ENCODE data around the gene FREM2.
A peak's percentile ranks its signal among the peaks of the same experiment; 100 is the strongest.

Gene FREM2

DNA sequence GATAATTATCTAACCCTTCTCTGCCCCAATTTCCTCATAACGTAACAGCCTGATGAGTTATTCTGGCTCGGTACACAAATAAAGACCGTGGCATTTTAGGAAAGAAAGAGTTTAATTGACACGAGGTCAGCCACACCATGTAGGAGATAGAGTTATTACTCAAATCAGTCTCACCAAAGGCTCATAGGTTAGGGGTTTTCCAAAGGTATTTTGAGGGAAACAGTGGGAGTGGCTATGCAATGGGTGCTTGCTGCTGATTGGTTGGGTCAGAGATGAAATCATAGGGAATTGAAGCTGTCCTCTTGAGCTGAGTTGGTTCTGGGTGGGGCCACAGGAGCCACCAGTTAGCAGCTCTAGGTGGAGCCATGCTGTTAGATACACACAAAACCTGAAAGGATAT, 137.5 kb downstream of the FREM2 start:
- DNase-seq (ENCODE audit: low spot score), result no peak

DNA sequence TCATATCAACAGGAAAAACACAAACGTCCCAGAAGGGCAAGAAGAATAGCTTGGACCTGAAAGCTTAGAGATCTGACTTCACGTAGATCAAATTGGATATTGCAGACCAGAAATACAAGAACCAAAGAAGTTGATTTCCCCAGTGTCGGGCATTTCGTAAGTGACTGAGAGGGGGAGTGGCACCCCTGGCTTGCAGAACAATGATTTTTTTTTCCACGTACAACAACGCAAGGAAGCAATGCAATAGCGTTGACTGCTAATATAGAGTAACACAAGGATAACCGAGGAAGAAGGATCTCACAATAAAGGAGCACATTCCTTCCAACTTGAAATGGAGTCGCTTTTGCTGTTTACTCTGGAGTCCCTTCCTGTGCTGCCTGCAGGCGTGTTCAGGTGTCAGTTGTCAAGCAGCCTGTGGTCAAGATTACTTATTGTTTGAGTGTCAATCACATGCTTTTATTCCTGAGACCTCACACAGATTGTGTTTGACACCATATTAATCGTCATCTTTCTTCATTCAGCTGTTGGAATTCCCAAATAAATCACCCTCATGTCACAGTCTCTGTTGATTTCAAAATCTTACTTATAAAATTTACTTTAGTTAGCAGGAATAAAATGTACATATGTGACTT, 139.4 kb downstream of the FREM2 start:
- DNase-seq (ENCODE audit: low spot score), result no peak

DNA sequence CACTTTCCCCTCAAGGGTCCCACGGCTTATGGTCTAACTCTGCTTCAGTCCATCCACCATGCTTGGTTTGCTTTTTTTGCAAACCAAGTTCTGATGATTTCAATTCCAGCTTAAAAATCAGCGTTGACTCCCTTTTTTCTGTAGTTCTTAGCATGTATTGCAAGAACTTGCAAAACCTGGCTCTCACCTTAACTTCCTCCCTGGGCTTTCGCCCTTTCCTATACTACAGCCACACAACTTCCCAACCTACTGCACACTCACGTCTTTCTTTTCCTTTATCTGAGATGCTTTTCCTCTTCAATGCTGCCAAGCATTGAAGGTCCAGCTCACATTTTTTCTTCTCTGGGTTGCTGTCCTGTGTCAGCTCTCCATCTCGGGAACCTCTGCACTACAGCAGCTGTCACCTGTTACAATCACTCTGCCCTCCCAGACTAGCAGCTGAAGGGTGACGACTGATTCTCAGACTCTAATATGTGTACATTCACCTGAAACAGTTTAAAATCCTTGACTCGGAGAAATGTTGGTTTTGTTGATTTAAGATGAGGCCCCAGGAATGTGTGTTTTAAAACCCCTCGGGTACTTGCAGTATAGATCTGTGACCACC, 143.7 kb downstream of the FREM2 start:
- no peak for DNase-seq (ENCODE audit: low spot score)

DNA sequence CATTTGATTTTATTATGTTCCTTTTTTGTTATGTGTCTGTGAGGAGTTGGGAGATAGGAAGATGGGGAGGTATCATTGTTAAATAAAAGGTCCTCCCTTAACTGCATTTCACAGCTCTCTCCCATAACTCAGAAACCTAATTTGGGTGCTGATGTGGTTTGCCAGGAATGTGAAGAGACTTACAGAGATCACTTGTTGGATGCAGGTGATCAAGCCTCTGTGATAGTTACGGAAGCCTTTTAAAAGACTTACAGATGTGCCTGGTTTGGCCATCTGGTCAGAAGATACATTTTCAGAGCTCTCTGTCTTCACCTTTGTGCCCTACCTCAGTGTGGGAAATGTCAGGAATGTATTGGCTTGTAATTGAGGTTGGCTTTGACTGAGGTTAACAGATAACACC, 157.7 kb downstream of the FREM2 start:
- no peak for DNase-seq (ENCODE audit: low spot score)

DNA sequence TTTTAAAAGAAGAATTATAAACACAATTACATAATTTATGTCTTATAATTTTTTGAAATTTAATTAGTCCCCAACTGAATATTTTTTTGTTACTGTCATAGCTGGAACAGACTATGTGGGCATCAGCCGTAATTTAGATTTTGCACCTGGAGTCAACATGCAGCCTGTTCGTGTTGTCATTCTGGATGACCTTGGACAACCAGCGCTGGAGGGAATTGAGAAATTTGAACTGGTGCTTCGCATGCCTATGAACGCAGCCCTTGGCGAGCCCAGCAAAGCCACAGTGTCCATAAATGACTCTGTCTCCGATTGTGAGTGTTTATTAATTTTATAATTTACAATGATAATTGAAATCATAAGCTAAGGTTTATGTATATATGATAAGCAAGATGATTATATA, 161.5 kb downstream of the FREM2 start:
- no peak for DNase-seq (ENCODE audit: low spot score)

DNA sequence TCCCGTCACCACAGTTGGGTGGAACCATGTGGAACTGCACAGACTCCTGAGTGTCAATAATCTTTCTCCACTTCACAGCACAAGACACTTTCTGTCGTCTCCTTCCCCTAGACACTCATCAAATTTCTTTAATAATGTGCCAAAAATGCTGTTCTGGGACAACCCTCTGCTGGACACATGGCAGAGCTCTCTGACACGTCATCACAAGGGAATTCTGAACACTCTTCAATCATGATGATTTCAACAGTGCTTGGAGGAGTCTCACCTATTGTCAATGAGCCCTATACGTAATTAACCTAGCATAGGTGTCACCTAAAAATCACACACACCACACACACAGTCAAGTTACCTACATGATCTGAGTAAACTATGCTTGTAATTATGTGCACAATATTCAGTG, 162.4 kb downstream of the FREM2 start:
- DNase-seq (ENCODE audit: low spot score), result no peak

DNA sequence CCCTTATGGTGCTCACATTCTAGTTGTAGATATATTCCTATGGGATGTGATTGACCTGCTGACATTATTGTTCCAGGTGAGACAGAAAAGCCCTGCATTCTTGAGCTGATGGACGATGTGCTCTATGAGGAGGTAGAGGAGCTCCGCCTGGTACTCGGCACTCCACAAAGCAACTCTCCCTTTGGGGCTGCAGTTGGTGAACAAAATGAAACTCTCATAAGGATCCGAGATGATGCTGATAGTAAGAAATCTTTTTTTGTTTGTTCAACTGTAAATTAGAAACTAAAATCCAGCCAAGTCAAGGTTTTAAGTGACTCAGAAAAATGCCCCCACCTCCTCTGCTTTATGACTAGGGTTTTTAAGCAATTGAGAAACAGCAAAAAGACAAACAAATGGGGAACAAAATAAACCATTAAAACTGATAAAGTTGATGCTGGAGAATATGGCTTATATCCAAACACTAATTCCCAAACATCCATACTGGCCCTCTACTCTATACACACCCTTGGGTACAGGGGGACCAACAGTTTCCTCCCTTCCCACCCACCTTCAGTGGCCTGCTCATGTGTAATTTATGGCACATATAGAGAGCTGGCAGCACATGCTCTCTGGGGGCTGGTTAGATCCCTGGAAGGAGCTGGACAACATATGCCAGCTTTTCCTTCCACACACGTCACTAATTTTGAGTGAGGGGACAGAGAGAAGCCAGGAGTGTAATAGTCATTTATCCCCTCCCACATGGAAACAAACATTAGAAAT, 164.2 kb downstream of the FREM2 start:
- DNase-seq (ENCODE audit: low spot score), result no peak

DNA sequence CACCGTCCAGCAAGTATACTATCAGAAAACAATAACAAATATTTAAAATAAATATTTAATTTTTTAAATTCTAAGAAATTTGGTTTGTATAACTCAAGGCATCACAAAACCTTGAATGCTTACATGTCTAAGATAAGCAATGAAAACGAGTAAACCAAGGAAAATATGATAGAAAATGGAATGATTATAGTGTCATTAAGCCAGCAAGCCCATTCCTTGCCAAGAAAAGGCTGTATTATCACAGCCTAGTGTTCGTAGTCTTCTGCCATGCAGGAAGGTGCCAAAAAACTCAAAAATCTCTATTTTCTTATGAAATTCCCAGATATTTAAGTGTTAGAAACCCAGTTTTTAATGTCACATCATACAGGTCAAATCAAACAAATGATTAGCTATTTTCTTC, 167.3 kb downstream of the FREM2 start:
- no peak for DNase-seq (ENCODE audit: low spot score)

DNA sequence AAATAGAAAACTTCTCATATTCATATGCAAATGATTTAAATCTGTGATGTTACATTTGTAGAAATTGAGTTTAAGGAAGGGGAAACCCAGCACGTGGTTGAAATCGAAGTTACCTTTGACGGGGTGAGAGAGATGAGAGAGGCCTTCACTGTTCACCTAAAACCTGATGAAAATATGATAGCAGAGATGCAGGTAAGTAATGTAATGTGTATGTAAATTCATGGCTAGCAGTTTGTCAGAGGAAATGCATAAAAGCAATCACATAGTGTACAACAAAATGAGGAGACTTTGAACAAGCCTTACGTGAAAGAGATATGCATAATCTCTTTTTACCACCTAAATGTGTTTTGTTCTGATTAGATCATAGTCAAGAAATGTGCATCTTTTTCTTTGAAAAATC, 169.2 kb downstream of the FREM2 start:
- no peak for DNase-seq (ENCODE audit: low spot score)

DNA sequence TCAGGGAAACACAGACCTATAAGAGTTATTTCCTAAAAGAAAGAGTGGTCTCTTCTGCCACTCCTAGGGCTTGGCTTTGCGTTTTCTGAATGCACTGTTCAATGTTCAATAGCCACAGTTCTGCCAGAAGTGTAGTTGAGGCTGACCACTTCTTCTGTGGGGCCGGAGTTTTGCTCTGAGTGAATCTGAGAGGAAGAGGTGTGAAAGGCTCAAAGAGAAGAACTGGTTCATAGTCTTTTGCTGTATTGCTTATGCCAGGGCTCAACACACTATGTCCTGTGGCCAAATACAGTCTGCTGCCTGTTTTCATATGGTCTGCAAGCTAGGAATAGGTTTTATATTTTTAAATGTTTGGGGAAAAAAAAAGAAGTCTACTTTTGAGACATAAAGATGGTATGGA, 175.6 kb downstream of the FREM2 start:
- no peak for DNase-seq (ENCODE audit: low spot score)

DNA sequence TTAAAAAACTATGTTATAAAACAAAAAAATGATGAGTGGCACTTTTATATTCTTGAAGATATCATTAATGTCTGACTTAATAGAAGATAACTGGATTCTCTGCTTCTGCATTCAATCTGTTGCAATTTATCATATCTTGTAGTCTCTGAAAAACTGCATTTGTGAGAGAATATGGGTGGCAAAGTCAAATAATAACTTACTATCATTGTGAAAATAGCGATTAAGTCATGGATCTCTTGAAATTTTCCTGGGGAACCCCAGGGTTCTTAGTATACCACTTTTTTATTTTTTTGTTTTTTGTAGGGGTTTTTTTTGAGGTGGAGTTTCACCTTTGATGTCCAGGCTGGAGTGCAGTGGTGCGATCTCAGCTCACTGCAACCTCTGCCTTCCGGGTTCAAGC, 176.7 kb downstream of the FREM2 start:
- DNase-seq (ENCODE audit: low spot score), result no peak

DNA sequence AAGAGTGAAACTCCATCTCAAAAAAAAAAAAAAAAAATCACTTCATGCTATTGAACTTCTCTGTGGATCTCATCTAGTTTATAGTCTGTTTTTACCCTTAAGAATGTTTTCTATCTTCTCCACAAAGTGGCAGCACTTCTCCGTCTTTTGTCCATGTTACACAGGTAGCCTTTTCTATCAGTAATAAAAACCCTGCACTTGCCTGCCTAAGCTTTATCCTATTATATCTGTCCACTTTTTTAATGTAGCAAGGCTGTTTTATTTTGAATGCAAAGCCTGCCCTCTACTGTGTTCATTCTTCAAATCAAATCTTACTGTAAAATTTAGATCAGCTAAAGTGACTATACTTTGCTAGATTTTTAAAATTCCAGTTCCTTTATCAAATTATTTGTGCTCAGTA, 179.8 kb downstream of the FREM2 start:
- no peak for DNase-seq (ENCODE audit: low spot score)

DNA sequence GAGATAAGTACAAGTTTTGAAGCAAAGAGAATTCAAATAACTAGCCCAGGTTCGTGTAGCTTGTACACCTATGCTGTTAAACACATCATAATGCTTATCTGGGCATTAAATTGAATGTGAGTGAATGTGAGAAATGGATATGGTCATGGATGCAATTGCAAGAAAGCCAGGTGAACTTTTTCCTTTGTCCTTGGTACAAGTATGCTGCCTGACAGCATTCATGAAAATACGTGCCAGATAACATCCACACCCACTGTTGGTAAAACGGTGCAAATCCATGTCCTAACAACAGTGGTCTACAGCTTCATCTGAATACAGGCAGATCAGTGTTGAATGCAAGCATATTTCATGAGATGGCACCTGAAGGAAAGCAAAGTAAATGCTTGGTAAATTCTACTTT, 181.5 kb downstream of the FREM2 start:
- no peak for DNase-seq (ENCODE audit: low spot score)

DNA sequence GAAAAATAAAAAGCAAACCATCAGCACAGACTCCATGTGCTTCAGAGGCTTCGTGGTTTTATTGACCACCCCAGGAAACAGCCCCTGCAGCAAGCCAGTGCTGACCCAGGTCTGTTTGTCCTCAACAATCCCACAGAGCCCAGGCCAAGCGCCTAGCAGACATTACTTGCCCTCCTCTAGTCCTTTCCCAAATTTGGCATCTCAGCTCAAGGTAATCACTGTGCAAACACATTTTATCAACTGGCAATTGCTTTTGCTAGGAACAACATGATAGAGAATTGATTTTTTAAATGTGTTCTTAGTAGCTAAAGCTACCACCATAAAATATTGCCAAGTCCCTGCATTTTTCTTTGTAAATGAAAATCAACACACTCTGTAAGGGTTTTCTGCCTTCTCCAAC, 182.0 kb downstream of the FREM2 start:
- DNase-seq (ENCODE audit: low spot score), result no peak

DNA sequence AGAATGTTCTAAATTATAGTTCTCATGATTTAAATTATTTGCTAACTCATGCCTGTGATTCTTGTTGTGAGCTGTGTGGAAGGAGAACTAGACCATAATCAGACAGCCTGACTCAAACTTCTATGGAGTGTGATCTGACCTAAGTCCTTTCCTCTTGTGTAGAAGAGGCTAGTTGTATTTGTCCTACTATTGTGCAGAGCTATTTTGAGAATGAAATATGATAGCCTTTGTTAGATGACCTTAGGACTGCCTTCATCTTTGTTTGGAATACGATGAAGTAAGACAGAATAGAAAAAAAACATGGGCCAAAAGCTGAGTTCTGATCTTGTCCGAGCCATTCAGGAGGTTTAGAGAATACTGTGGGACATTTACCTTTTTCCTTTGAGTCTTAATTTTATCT, 184.4 kb downstream of the FREM2 start:
- no peak for DNase-seq (ENCODE audit: low spot score)

DNA sequence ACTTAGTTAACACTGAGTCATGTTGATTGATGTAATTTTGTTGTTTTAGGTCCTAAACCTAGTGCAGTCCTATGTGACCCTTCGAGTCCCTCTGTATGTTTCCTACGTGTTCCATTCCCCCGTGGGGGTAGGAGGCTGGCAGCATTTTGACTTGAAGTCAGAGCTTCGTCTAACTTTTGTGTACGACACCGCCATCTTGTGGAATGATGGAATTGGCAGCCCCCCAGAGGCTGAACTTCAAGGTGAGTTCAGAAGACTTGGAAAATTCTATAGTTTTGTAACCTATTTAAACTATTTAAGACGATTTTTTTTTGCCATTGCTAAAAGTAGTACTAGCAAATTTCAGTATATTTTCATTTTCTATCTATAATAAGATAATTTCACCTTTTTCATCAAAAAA, 185.8 kb downstream of the FREM2 start:
- peak; percentile 61 for DNase-seq (ENCODE audit: low spot score)

DNA sequence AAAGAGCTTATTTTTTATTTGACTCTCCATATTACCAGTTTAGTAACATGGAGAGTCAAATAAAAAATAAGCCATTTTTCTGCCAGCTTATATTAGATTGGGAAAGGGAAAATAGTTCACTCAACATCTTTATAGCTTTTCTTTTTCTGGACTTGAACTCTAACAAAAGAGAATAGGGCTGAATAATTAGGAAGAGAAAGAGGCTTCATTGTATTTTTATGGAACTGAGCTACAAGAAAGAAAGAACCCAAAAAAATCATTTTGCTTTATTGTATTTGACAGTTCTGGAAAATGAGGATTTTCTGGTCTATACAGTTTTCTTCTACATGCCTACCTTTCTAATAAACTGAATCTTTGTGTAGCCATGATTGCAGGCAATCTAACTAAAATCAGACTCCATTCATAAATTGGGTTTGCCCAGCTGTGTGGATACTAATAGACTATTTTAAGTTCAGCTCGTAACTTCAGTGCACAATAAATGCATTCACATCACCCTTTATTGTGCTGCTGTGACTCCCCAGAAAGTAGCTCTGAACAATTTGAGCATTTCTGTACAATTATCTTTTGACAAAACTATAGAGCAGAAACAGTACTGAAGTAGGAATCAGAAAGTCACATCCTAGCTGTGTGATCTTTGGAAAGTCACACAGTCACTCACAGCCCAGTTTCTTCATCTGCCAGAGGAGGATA, 188.5 kb downstream of the FREM2 start:
- DNase-seq (ENCODE audit: low spot score), result no peak

DNA sequence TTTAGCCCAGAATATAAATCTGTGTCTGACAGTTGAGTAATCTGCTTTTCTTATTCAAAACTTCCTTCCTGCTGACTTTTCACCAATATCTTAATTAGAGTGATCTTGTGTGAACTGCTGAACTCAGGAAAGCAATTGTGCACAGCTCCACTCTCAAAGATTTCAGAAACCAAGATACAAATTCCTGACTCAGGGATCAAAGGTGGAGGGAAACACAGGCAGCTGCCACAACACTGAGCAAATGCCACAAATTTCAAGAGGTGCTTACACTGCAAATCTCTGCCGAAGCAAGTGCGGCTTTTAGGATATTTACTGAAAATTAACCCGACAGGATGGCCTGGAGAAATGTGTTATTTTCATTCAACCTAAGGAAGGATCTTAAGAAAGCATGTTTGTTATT, 192.4 kb downstream of the FREM2 start:
- DNase-seq (ENCODE audit: low spot score), result no peak

DNA sequence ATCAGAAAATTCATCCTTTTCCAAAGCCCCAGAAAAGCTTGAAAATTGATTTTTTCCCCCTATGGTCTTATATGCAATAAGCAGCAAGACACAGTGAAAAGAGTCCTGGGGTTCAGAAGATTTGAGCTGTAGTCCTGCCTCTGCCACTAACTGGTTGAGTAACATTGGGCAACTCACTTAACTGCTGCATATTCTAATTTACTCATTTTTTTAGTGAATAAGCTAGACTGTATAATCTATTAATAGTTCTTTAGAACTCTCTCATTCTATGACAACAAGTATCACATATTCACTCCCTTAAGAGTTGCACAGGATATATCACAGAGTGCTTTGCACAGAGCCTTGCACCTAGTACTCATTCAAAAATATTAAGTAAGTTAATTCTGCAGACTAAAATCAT, 192.9 kb downstream of the FREM2 start:
- DNase-seq (ENCODE audit: low spot score), result no peak

DNA sequence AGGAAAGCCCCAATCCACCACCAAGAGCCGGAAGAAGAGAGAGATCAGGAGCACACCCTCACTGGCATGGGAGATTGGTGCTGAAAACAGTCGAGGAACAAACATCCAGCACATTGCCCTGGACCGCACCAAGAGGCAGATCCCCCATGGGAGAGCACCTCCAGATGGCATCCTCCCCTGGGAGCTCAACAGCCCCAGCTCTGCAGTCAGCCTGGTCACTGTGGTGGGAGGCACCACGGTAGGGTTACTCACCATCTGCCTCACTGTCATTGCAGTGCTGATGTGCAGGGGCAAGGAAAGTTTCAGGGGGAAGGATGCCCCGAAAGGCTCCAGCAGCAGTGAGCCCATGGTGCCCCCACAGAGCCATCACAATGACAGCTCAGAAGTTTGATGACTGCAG, 193.5 kb downstream of the FREM2 start:
- no peak for DNase-seq (ENCODE audit: low spot score)

DNA sequence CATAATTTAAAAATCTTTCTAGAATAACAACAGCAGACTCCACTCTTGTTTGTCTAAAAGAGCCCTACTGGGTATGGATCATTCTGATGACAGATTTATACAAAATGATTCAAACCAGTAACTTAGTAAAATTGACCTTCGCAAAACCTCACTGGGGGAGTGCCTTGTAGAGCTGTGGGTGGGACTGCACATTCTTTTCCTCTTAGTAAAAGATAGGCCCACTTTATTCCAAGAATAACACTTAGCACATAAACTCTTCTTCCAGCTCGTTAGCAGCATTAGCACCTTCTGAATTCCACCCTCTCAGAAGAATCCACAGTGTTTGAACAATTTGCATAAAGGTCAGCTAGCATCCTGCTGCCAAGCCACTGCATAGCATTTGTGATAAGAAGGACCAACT, 196.9 kb downstream of the FREM2 start:
- no peak for DNase-seq (ENCODE audit: low spot score)

DNA sequence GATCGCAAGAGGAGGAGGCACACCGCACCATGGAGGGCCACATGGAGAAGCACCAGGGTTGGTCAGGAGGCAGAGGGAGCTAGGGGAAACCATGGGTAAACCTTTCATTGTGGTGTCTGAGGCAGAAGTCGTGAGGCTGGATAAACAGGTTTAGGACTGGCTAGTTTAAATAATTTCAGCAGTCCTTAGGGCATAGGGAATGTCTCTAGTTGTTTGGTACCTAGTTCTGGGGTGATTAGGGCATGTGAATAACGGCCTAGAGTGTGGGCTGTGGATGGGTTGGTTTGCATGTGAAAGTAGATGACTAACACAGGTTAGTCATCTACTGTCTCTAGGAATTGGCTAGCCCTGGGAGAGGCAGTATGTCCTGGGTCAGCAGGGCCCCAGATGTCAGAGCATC, 201.4 kb downstream of the FREM2 start:
- no peak for DNase-seq (ENCODE audit: low spot score)

DNA sequence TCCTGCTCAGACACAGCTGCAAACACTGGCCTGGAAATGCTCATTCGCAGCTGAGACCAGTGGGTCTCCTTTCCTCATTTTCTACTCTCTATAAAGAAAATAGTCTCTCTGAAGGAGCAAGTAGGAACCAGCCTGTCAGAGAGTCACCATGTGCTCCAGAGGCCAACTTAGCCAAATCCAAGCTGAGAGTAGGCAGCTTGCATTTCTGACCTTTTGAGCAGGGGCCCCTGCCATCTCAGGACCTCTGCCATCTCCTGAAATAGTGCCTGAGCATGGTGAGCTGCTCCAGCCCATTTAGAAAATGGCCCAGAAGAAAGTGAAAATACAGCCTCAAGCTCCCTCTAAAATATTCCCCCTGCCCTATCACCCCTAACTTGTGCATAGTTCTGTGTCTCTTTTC, 208.2 kb downstream of the FREM2 start:
- DNase-seq (ENCODE audit: low spot score), result no peak

Measured in iPS-NIHi11 (cell line).